ENCODE data around the gene GPR148.

GPR148 gene

DNA sequence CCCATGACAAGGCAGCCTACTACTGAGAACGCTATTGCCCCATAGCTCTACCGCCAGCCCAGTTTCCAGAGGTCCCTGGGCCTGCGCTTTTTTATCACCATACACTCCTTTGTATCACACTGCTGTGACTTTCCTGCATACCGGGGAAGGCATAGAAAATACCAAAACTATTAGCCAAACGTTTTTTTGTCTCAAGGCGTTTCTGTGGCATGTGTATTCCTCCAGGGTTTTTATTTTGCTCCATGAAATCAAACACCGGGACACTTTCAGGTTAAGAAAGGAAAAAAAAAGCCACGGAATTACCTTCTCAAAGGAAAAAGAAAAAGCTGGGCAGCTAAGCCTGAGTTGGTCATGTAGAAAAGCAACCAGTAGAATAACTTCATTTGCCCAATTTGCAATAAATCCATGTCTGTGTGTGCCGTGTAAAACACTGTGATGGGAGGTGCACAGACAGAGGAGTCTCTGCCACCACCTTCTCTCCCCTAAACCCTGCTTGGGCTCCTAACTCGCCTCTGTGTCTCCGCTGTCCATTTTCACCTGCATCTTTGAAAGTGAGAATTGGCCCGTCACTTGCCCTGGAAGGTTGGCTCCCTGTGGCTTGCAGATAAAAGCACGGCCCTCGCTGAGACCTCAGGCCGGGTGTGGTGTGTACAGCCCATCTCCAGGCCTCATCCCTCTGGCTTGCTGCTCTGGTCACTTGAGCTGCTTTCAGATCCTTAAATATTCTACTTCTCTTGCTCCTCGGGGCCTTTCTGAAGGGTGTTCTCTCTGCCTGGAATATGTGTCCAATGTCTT is 28.2 kb downstream of the GPR148 start:
- H2AFZ ChIP-seq (ENCODE audit: low read length) = no peak overlapping the region
- no peaks in the 10 kb centered on the region for H3F3A ChIP-seq (ENCODE audit: low read depth)
- H3K4me1 ChIP-seq (ENCODE audit: insufficient read depth, low read length, poor library complexity, severe bottlenecking) = no peaks in the 10 kb centered on the region
- no peak overlapping the region for H3K4me3 ChIP-seq (ENCODE audit: low read length, poor library complexity, severe bottlenecking)
- H3K9me2 ChIP-seq (replicated peaks; ENCODE audit: low read depth, low read length) = no peaks in the 10 kb centered on the region
- H3K27me3 ChIP-seq (ENCODE audit: insufficient read depth, low read length, poor library complexity, severe bottlenecking) = no peaks in the 10 kb centered on the region
- H3K9me3 ChIP-seq (ENCODE audit: insufficient read depth, low read depth, low read length) = no peaks in the 10 kb centered on the region; the same call in 1 of the 2 replicates
- H3K4me2 ChIP-seq (ENCODE audit: low read depth, low read length, poor library complexity, severe bottlenecking) = no peak overlapping the region
- no peak overlapping the region for H3K9ac ChIP-seq (ENCODE audit: low read depth, low read length, poor library complexity, severe bottlenecking)
- H4K20me1 ChIP-seq (ENCODE audit: insufficient read depth, low read length, poor library complexity, severe bottlenecking) = no peaks in the 10 kb centered on the region
- H3K79me2 ChIP-seq (ENCODE audit: insufficient read depth, low read length) = no peaks in the 10 kb centered on the region
- TF ChIP-seq EZH2phosphoT487 (IDR thresholded peaks at IDR 0.05; ENCODE audit: borderline replicate concordance) = no peak
- TF ChIP-seq, protein P1, sequence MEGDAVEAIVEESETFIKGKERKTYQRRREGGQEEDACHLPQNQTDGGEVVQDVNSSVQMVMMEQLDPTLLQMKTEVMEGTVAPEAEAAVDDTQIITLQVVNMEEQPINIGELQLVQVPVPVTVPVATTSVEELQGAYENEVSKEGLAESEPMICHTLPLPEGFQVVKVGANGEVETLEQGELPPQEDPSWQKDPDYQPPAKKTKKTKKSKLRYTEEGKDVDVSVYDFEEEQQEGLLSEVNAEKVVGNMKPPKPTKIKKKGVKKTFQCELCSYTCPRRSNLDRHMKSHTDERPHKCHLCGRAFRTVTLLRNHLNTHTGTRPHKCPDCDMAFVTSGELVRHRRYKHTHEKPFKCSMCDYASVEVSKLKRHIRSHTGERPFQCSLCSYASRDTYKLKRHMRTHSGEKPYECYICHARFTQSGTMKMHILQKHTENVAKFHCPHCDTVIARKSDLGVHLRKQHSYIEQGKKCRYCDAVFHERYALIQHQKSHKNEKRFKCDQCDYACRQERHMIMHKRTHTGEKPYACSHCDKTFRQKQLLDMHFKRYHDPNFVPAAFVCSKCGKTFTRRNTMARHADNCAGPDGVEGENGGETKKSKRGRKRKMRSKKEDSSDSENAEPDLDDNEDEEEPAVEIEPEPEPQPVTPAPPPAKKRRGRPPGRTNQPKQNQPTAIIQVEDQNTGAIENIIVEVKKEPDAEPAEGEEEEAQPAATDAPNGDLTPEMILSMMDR (conservative IDR thresholded peaks at IDR 0.05; ENCODE audit: low read length) = no peak
- H3K36me3 ChIP-seq (ENCODE audit: insufficient read depth, low read length) = no peaks in the 10 kb centered on the region

DNA sequence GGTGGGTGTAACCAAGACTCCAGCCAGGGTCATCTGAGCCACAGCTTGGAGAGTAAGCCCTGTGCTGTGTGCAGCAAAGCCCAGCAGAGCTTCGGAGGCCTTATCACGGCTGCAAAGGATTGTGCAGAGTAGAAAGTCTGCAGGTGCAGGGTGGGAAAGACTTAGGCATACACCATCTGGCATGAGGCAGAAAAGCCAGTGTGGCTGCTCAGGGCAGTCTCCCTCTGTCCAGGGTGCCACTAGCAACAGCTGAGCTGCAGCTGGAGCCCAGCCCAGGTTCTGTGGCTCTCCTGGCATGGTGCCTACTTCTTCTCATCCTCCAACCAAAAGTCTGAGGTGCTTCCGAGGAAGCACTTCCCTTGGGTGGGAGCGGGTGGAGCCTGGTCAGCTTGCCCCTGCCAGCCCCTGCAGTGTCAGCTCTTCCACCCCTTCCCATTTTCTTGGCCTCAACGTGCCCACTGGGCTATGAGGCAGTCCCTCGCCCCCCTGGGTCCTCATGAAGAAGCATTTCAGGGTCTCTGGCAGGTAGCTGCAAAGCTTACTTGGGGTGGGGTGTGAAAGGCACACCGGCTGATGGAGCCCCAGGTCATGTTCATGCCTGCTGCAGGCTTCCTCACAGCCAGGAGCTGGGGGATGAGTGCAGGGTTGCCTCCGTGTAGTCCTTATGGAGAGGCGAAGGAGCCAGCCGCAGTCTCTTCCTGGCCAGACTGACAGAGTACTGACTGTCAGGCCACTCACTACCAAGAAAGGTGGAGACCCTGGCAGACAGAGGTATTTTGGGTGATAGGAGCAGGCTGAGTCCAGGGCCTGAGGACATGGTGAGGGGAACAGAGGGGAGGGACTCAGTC is 31.3 kb downstream of the GPR148 start:
- Histone ChIP-seq H3K9me3 (ENCODE audit: insufficient read depth, low read depth, low read length) (no peaks in the 10 kb centered on the region; the same call in 1 of the 2 replicates), H3K36me3 (ENCODE audit: insufficient read depth, low read length) (no peaks in the 10 kb centered on the region), H3K4me2 (ENCODE audit: low read depth, low read length, poor library complexity, severe bottlenecking) (no peak overlapping the region), H4K20me1 (ENCODE audit: insufficient read depth, low read length, poor library complexity, severe bottlenecking) (no peaks in the 10 kb centered on the region), H3K9me2 (replicated peaks; ENCODE audit: low read depth, low read length) (no peaks in the 10 kb centered on the region), H3K4me1 (ENCODE audit: insufficient read depth, low read length, poor library complexity, severe bottlenecking) (no peaks in the 10 kb centered on the region), H3F3A (ENCODE audit: low read depth) (no peaks in the 10 kb centered on the region), H3K79me2 (ENCODE audit: insufficient read depth, low read length) (no peaks in the 10 kb centered on the region), H3K9ac (ENCODE audit: low read depth, low read length, poor library complexity, severe bottlenecking) (no peak overlapping the region), H3K4me3 (ENCODE audit: low read length, poor library complexity, severe bottlenecking) (no peak overlapping the region), H2AFZ (ENCODE audit: low read length) (no peak overlapping the region), H3K27me3 (ENCODE audit: insufficient read depth, low read length, poor library complexity, severe bottlenecking) (no peaks in the 10 kb centered on the region)
- TF ChIP-seq, protein P1 (conservative IDR thresholded peaks at IDR 0.05; ENCODE audit: low read length) = no peak
- TF ChIP-seq EZH2phosphoT487 (IDR thresholded peaks at IDR 0.05; ENCODE audit: borderline replicate concordance) = no peak

DNA sequence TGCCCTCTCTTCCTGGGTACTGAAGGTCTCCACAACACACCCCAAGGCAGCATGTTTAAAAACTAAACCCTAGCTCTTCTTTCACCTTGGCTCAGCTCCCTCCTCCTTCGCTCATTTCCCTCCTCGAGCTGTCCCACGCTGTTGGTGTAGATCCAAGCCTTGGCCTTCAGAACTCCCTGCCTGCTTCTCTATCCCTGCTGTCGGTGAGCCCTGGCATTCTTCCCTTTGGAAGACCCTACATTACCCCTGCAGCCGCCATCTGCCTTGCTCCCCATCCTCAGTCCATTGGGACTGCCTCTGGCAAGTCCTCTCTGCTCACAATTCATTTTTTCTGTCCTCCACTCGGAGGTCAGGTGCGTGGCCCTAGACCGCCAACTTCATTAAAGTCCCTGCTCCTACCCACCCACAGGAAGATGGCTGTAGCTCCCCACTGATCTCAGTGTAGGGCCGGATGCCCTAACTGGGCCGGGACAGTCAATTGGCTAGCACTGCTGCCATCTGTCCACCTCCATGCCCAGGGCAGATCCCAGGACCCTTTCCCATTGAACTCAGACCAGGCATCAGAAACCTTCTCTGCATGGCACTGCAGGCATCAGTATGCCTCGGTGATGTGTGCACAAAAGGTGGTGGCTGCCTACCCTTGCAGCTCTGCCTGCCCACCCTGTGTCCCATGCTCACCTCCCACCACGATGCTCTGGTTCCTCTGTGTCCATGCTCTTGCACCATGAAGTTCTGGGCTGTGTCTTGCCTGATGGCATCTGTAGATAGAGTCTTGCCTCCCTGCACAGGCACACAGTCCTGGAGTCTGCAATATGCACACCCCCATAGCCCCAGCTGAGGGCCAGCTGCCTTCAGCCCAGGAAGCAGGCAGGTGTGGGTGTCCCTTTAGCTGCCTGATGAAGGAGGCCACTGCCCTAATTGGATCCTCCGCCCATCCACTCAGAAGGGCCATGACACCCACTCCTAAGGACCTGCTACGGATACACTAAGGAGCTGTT is 32.2 kb downstream of the GPR148 start:
- Histone ChIP-seq H3K4me2 (ENCODE audit: low read depth, low read length, poor library complexity, severe bottlenecking) (no peak overlapping the region), H4K20me1 (ENCODE audit: insufficient read depth, low read length, poor library complexity, severe bottlenecking) (no peaks in the 10 kb centered on the region), H3K36me3 (ENCODE audit: insufficient read depth, low read length) (no peaks in the 10 kb centered on the region), H3F3A (ENCODE audit: low read depth) (no peaks in the 10 kb centered on the region), H3K27me3 (ENCODE audit: insufficient read depth, low read length, poor library complexity, severe bottlenecking) (no peaks in the 10 kb centered on the region), H3K79me2 (ENCODE audit: insufficient read depth, low read length) (no peaks in the 10 kb centered on the region), H3K9ac (ENCODE audit: low read depth, low read length, poor library complexity, severe bottlenecking) (no peak overlapping the region), H3K4me3 (ENCODE audit: low read length, poor library complexity, severe bottlenecking) (no peak overlapping the region), H3K4me1 (ENCODE audit: insufficient read depth, low read length, poor library complexity, severe bottlenecking) (no peaks in the 10 kb centered on the region), H3K9me2 (replicated peaks; ENCODE audit: low read depth, low read length) (no peaks in the 10 kb centered on the region), H3K9me3 (ENCODE audit: insufficient read depth, low read depth, low read length) (no peaks in the 10 kb centered on the region; the same call in 1 of the 2 replicates), H2AFZ (ENCODE audit: low read length) (no peak overlapping the region)
- TF ChIP-seq, protein P1 (conservative IDR thresholded peaks at IDR 0.05; ENCODE audit: low read length) = no peak
- TF ChIP-seq EZH2phosphoT487 (IDR thresholded peaks at IDR 0.05; ENCODE audit: borderline replicate concordance) = no peak

All from Loucy (cell line).